H1 (cell line): ENCODE results near the gene GALNT18. TPM values are rescaled to one million over a fixed set of nuclear protein-coding genes. Genes with fewer than 3 reads are reported as not detected.

Experiments
- CTCF ChIP-seq, 3 experiments: IDR thresholded peaks; 1 replicate in 2 of 3; 2 replicates in 1 of 3; pipeline versions ENCODE4 v1.5.1 to v1.6.1; 2011; ENCODE audit warnings: low read length in 3 of 3, mild to moderate bottlenecking in 3 of 3, inconsistent platforms in 2 of 3, low read depth in 1 of 3, moderate library complexity in 1 of 3; ENCODE audit not compliant: insufficient read depth in 1 of 3; ENCODE audit errors: control extremely low read depth in 1 of 3
- GTF2F1 ChIP-seq: IDR thresholded peaks from 2 replicates; pipeline ENCODE4 v1.6.1; 2012; ENCODE audit warnings: low read depth, low read length, improper control_type of control experiment, borderline replicate concordance
- RFX5 ChIP-seq: IDR thresholded peaks from 2 replicates; pipeline ENCODE4 v1.6.1; 2011; ENCODE audit warnings: low read depth, low read length, improper control_type of control experiment, borderline replicate concordance
- RNF2 ChIP-seq: fragments of 200-900, 300-1000 bp; sonication (generic); IDR thresholded peaks from 2 replicates; pipeline ENCODE4 v1.7.1; 2016; ENCODE audit warnings: borderline replicate concordance, low read depth, mild to moderate bottlenecking, antibody characterized with exemption, low read length; ENCODE audit not compliant: poor library complexity, severe bottlenecking; ENCODE audit errors: missing control alignments
- polyA plus RNA-seq, 7 experiments: library from polyadenylated mRNA; depleted of rRNA in 3 of 7; stranded (reverse) in 5 of 7; unstranded in 2 of 7; fragments of >200 nt in 5 of 7; fragments of 200-250 nt in 2 of 7; gene quantifications; 1 replicate in 5 of 7; 2 replicates in 1 of 7; 4 replicates in 1 of 7; pipeline versions ENCODE4 v1.2.1 to v1.2.3, GENCODE V29; 2011 to 2013; ENCODE audit warnings: missing spikeins in 2 of 7, mixed read lengths in 2 of 7
- total RNA-seq: library from RNA; stranded (reverse); fragmentation: NEBNext Ultra II Directional; extraction: Animal tissue kit (Norgen Biotek cat#: 25700); gene quantifications from 2 replicates; pipeline ENCODE4 v1.2.1, GENCODE V29; 2021

The GALNT18 gene
- total and polyA plus RNA-seq, 2 of the 8 experiments (the other 6 are each of a cell fraction or from before 2014, with no cell fraction given), result 6.0 to 9.4 TPM

- TF ChIP-seq RNF2 (no peak), RFX5 (no peak), CTCF (IDR thresholded peaks at IDR 0.05; ENCODE audit: control extremely low read depth in 1 of 3, insufficient read depth in 1 of 3, low read depth in 1 of 3, low read length in 3 of 3) (no peak), GTF2F1 (no peak)
These were observed 224.0 kb downstream of the GALNT18 start (continued) for GRCh38 chr11:11397781-11398180.
